Right lobe of liver (tissue), 6 donors: ENCODE measurements around the gene ZFC3H1. TPM values are rescaled to one million over a fixed set of nuclear protein-coding genes. Genes with fewer than 3 reads are reported as not detected.

ENCODE experiments used
- ATAC-seq, 4 donors: fragments of 200-7000 bp; cut with Tn5 transposase; one replicate each; pipeline ENCODE4 v1.9.1; 2020; ENCODE audit warnings: mild to moderate bottlenecking in 4 of 4, moderate library complexity in 4 of 4
- DNase-seq, 3 donors: peaks; one replicate each; pipeline ENCODE4 v3.0.0-alpha.2; 2020
- H3K27ac ChIP-seq, 3 donors: fragments of 200-600 bp; one replicate each; pipeline ENCODE4 v1.8.0; 2022
- H3K27me3 ChIP-seq, 2 donors: fragments of 200-600 bp; one replicate each; pipeline ENCODE4 v1.8.0; 2022
- H3K36me3 ChIP-seq, 4 donors: fragments of 200-600 bp; sonication (generic) in 1 of 4; one replicate each; pipeline versions ENCODE4 v1.5.1 to v1.8.0; 2017 to 2022; ENCODE audit warnings: control low read depth in 1 of 4
- H3K4me1 ChIP-seq, 4 donors: fragments of 200-600 bp; sonication (generic) in 1 of 4; one replicate each; pipeline versions ENCODE4 v1.5.1 to v1.8.0; 2017 to 2022; ENCODE audit warnings: control low read depth in 1 of 4
- H3K4me3 ChIP-seq, 3 donors: fragments of 200-600 bp; one replicate each; pipeline ENCODE4 v1.8.0; 2022
- H3K9me3 ChIP-seq, 4 donors: fragments of 200-600 bp; sonication (generic) in 1 of 4; one replicate each; pipeline versions ENCODE4 v1.5.1 to v1.8.0; 2017 to 2022; ENCODE audit warnings: control low read depth in 1 of 4
- CTCF ChIP-seq, 4 donors: fragments of 200-600 bp in 3 of 4; fragments of 450-650 bp in 1 of 4; IDR thresholded peaks; one replicate each; pipeline versions ENCODE4 v1.5.1 to v1.8.0; 2016 to 2022; ENCODE audit warnings: antibody characterized with exemption in 4 of 4, mild to moderate bottlenecking in 2 of 4
- POLR2A ChIP-seq: fragments of 450-650 bp; IDR thresholded peaks from one replicate; pipeline ENCODE4 v1.6.1; 2017; ENCODE audit warnings: antibody characterized with exemption, mild to moderate bottlenecking
- WGBS: methylation state at CpG from one replicate; pipeline ENCODE4 v1.1.6; 2018; ENCODE audit warnings: low coverage, low lambda C conversion rate; ENCODE audit not compliant: insufficient coverage; ENCODE audit errors: missing lambda C conversion rate; 5-methylcytosine and 5-hydroxymethylcytosine counted together
- intact Hi-C, 2 donors: fragments of 100-400 bp; cut with DNase I; formaldehyde crosslinking; loops; one replicate each; pipeline versions ENCODE4 v1.11.2 to v1.14.1; 2022
- total RNA-seq, 6 experiments: library from RNA; depleted of rRNA in 2 of 6; stranded (reverse); fragments of >200 nt in 2 of 6; fragmentation: NEBNext Ultra II Directional in 3 of 6; extraction: Animal tissue kit (Norgen Biotek cat#: 25700) in 3 of 6; gene quantifications; one replicate each; pipeline versions ENCODE4 v1.1.0 to v1.2.4, GENCODE V29; 2016 to 2023
- donor health status: DM: no; HTN: yes; CAD: no.
- donor health status: DM: no; HTN: no; CAD: no.
- donor health status: DM: no; HTN: no; CAD: no.
- donor health status: DM: no; HTN: yes; CAD: no.
- donor health status: DM: no; HTN: yes; CAD: no.

Gene ZFC3H1
- total RNA-seq, 6 experiments from 2014 or later: 13.0 to 27.3 (median 19.1) TPM

- H3K4me3 ChIP-seq: no peak overlapping the region
- H3K4me1 ChIP-seq: peaks cover 0 to 8% (median 0%) of the 10 kb centered on the region in 4 donors
- TF ChIP-seq POLR2A: no peak
- no peak for TF ChIP-seq CTCF (IDR thresholded peaks at IDR 0.05)
- intact Hi-C loops: no loop called here
- ATAC-seq (peak; percentile 81 to 92 (median 84)), DNase-seq (no peak)
- no peak overlapping the region for H3K27ac ChIP-seq
- 35% methylated on average over 3 of the region's 3 CpGs for WGBS
- H3K9me3 ChIP-seq: no peaks in the 10 kb centered on the region
- peaks cover 0 to 35% (median 3%) of the 10 kb centered on the region in 4 donors for H3K36me3 ChIP-seq
- no peaks in the 10 kb centered on the region for H3K27me3 ChIP-seq
Measured at GRCh38 chr12:71605039-71605438, 58.6 kb downstream of the ZFC3H1 start.

- no peak overlapping the region for H3K27ac ChIP-seq
- WGBS: 86% methylated on average over 10 of the region's 10 CpGs
- ATAC-seq: no peak
- H3K4me3 ChIP-seq: no peak overlapping the region
- peaks cover 0 to 8% (median 0%) of the 10 kb centered on the region in 4 donors for H3K4me1 ChIP-seq
- H3K9me3 ChIP-seq: no peaks in the 10 kb centered on the region
- TF ChIP-seq CTCF (IDR thresholded peaks at IDR 0.05) (no peak), POLR2A (no peak)
- H3K36me3 ChIP-seq: peaks cover 0 to 16% (median 0%) of the 10 kb centered on the region in 4 donors
- no peak for DNase-seq
- H3K27me3 ChIP-seq: no peaks in the 10 kb centered on the region
- intact Hi-C loops: no loop called here
Measured at GRCh38 chr12:71602761-71603577, 60.7 kb downstream of the ZFC3H1 start.

- intact Hi-C loops: no loop called here
- no peak overlapping the region for H3K4me3 ChIP-seq
- DNase-seq (no peak), ATAC-seq (no peak)
- TF ChIP-seq CTCF (IDR thresholded peaks at IDR 0.05): no peak
- H3K4me1 ChIP-seq: peaks cover 0 to 8% (median 0%) of the 10 kb centered on the region in 4 donors
- H3K9me3 ChIP-seq: no peaks in the 10 kb centered on the region
- no peaks in the 10 kb centered on the region for H3K27me3 ChIP-seq
- H3K36me3 ChIP-seq: peaks cover 0 to 4% (median 0%) of the 10 kb centered on the region in 4 donors
- H3K27ac ChIP-seq: no peak overlapping the region
Measured at GRCh38 chr12:71601546-71601945, 62.1 kb downstream of the ZFC3H1 start.

GRCh38 chr12:71599210-71599609 is 64.4 kb downstream of the ZFC3H1 start:
- no peaks in the 10 kb centered on the region for H3K4me1 ChIP-seq
- intact Hi-C loops: no loop called here

More at GRCh38 chr12:71599210-71599609, 64.4 kb downstream of the ZFC3H1 start:
- no peak overlapping the region for H3K27ac ChIP-seq
- H3K9me3 ChIP-seq: no peaks in the 10 kb centered on the region
- ATAC-seq (no peak), DNase-seq (no peak)
- TF ChIP-seq CTCF (IDR thresholded peaks at IDR 0.05) (no peak), POLR2A (no peak)
- H3K36me3 ChIP-seq: no peaks in the 10 kb centered on the region
- no peaks in the 10 kb centered on the region for H3K27me3 ChIP-seq
- H3K4me3 ChIP-seq: no peak overlapping the region
